Kidney glomerular epithelial cell (primary cell): ENCODE measurements around the gene GLYR1.

Experiments used
- DNase-seq: peaks from one replicate; lab custom pipeline; 2025; lab: John Stamatoyannopoulos, UW

The GLYR1 gene

GRCh38 chr16:4847774-4848587 is 893 bp upstream of the GLYR1 start:
- peak; percentile 74 for DNase-seq

- peak; percentile 29 for DNase-seq
These were observed 586 bp downstream of the GLYR1 start for GRCh38 chr16:4846503-4846900.

GRCh38 chr16:4840984-4841383 is 6.1 kb downstream of the GLYR1 start:
- DNase-seq: no peak

GRCh38 chr16:4839942-4840341 is 7.1 kb downstream of the GLYR1 start:
- no peak for DNase-seq

- DNase-seq: peak; percentile 9
These were observed 9.2 kb downstream of the GLYR1 start for GRCh38 chr16:4837733-4838501.

GRCh38 chr16:4836727-4837126 is 10.4 kb downstream of the GLYR1 start:
- no peak for DNase-seq

- no peak for DNase-seq
These were observed 13.5 kb downstream of the GLYR1 start for GRCh38 chr16:4833584-4833983.

GRCh38 chr16:4832698-4833343 is 14.3 kb downstream of the GLYR1 start:
- no peak for DNase-seq

- DNase-seq: no peak
These were observed 15.5 kb downstream of the GLYR1 start for GRCh38 chr16:4831616-4832015.

- DNase-seq: no peak
These were observed 16.7 kb downstream of the GLYR1 start for GRCh38 chr16:4830408-4830807.

GRCh38 chr16:4828567-4829321 is 18.3 kb downstream of the GLYR1 start:
- no peak for DNase-seq

- DNase-seq: no peak
These were observed 20.1 kb downstream of the GLYR1 start for GRCh38 chr16:4826980-4827379.

GRCh38 chr16:4826526-4826925 is 20.6 kb downstream of the GLYR1 start:
- no peak for DNase-seq

GRCh38 chr16:4825196-4825595 is 21.9 kb downstream of the GLYR1 start:
- no peak for DNase-seq

- DNase-seq: no peak
These were observed 26.4 kb downstream of the GLYR1 start for GRCh38 chr16:4820652-4821051.

GRCh38 chr16:4814542-4815173 is 32.4 kb downstream of the GLYR1 start:
- no peak for DNase-seq

GRCh38 chr16:4814046-4814445 is 33.0 kb downstream of the GLYR1 start:
- DNase-seq: no peak

- DNase-seq: no peak
These were observed 33.7 kb downstream of the GLYR1 start for GRCh38 chr16:4813251-4814003.

- no peak for DNase-seq
These were observed 35.3 kb downstream of the GLYR1 start for GRCh38 chr16:4811773-4812172.

- no peak for DNase-seq
These were observed 35.8 kb downstream of the GLYR1 start for GRCh38 chr16:4811242-4811641.

GRCh38 chr16:4806280-4806679 is 40.8 kb downstream of the GLYR1 start:
- DNase-seq: no peak
